Measurements from ENCODE around the gene ADGRE3. TPM values are rescaled to one million over a fixed set of nuclear protein-coding genes. Genes with fewer than 3 reads are reported as not detected.

Gene ADGRE3
- total RNA-seq, 1 donor from 2014 or later = not detected

DNA sequence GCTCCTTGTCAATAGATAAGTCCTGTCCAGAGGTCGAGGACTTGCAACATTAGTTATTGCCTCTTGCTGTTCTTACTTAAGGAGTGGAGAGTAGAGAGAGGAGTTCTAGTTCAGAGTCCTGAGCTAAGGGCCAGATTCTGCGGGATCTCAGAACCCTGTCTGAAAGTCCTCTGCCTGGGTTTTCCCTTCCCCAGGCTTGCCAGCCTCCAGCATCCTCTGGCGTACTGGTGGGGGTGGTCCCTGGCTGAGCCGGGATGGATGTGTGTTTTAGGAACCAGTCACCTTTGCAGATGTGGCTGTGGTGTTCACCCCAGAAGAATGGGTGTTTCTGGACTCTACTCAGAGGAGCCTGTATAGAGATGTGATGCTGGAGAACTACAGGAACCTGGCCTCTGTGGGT lies 41.2 kb upstream of the ADGRE3 start:
- Mint-ChIP-seq H3K4me3 (ENCODE audit: unreplicated experiment) (peak overlapping the region; percentile 56), H3K27me3 (ENCODE audit: unreplicated experiment) (peaks cover 18% of the 10 kb centered on the region), H3K4me1 (ENCODE audit: unreplicated experiment) (no peaks in the 10 kb centered on the region), H3K9me3 (ENCODE audit: unreplicated experiment) (peaks cover 71% of the 10 kb centered on the region), H3K27ac (ENCODE audit: unreplicated experiment) (no peak overlapping the region), H3K36me3 (ENCODE audit: low read depth, unreplicated experiment) (peaks cover 94% of the 10 kb centered on the region)
- DNase-seq (ENCODE audit: low spot score) = no peak
- TF ChIP-seq, protein P1, sequence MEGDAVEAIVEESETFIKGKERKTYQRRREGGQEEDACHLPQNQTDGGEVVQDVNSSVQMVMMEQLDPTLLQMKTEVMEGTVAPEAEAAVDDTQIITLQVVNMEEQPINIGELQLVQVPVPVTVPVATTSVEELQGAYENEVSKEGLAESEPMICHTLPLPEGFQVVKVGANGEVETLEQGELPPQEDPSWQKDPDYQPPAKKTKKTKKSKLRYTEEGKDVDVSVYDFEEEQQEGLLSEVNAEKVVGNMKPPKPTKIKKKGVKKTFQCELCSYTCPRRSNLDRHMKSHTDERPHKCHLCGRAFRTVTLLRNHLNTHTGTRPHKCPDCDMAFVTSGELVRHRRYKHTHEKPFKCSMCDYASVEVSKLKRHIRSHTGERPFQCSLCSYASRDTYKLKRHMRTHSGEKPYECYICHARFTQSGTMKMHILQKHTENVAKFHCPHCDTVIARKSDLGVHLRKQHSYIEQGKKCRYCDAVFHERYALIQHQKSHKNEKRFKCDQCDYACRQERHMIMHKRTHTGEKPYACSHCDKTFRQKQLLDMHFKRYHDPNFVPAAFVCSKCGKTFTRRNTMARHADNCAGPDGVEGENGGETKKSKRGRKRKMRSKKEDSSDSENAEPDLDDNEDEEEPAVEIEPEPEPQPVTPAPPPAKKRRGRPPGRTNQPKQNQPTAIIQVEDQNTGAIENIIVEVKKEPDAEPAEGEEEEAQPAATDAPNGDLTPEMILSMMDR (IDR thresholded peaks at IDR 0.05; ENCODE audit: unreplicated experiment) = no peak

DNA sequence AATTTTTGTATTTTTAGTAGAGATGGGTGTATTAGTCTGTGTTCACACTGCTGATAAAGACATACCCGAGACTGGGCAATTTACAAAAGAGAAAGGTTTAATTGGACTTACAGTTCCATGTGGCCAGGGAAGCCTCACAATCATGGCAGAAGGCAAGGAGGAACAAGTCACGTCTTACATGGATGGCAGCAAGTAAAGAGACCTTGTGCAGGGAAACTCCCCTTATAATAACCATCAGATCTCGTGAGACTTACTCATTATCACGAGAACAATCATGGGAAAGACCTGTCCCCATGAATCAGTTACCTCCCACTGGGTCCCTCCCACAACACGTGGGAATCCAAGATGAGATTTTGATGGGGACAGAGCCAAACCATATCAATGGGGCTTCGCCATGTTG lies 29.8 kb upstream of the ADGRE3 start:
- Mint-ChIP-seq H3K9me3 (ENCODE audit: unreplicated experiment) (no peaks in the 10 kb centered on the region), H3K27ac (ENCODE audit: unreplicated experiment) (no peak overlapping the region), H3K36me3 (ENCODE audit: low read depth, unreplicated experiment) (peaks cover 83% of the 10 kb centered on the region), H3K4me1 (ENCODE audit: unreplicated experiment) (no peaks in the 10 kb centered on the region), H3K27me3 (ENCODE audit: unreplicated experiment) (peaks cover 5% of the 10 kb centered on the region), H3K4me3 (ENCODE audit: unreplicated experiment) (peak overlapping the region; percentile 80)
- DNase-seq (ENCODE audit: low spot score) = no peak
- TF ChIP-seq, protein P1 (IDR thresholded peaks at IDR 0.05; ENCODE audit: unreplicated experiment) = no peak

DNA sequence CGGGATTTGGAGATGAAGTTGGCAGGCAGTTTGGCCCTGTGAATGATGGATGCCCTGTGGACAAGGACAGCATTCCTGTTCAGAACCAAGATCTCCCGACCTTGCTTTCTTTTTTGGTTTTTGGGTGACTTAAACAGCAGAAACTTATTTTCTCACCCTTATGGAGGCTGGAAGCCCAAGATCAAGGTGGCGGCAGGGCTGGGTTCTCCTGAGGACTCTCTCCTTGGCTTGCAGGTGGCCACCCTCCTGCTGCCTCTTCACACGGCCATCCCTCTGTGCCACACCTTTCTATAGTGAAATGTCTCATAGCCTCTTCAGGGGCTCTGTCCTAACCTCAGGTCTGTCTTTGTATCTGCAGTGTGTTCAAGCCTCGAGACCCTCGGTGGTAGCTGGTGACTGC lies 29.2 kb upstream of the ADGRE3 start:
- peak overlapping the region; percentile 80 for H3K4me3 Mint-ChIP-seq (ENCODE audit: unreplicated experiment)
- H3K4me1 Mint-ChIP-seq (ENCODE audit: unreplicated experiment) = no peaks in the 10 kb centered on the region
- TF ChIP-seq, protein P1 (IDR thresholded peaks at IDR 0.05; ENCODE audit: unreplicated experiment) = no peak
- peaks cover 5% of the 10 kb centered on the region for H3K27me3 Mint-ChIP-seq (ENCODE audit: unreplicated experiment)
- H3K36me3 Mint-ChIP-seq (ENCODE audit: low read depth, unreplicated experiment) = peaks cover 82% of the 10 kb centered on the region
- no peak for DNase-seq (ENCODE audit: low spot score)
- no peak overlapping the region for H3K27ac Mint-ChIP-seq (ENCODE audit: unreplicated experiment)
- H3K9me3 Mint-ChIP-seq (ENCODE audit: unreplicated experiment) = no peaks in the 10 kb centered on the region

DNA sequence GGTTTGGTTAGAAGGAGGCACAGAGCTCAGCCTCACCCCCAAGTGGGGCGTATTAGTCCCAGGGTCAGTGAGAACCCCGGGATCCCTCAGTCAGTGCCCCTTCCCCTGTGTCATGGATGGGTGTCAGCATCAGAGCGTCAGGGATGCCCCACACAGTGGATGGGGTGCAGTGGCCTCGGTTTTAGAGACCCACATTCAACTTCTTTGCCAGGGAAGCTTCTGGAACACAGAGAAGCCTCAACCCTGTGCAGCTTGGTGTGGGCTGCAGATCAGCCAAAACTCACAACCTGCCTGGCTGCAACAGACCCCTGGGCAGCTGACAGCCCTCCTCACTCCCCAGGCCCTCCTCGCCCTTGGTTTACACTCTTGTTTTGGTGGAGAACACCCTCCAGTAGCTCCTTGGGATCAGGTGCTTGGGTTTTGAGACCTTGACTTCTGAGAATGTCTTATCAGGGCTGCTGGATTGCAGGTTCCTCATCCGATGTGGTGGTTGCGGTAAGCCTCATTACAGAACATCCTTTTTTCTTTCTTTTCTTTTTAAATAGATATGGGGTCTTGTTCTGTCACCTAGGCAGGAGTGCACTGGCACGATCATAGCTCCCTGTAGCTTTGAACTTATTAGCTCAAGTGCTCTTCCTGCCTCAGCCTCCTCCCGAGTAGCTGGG lies 26.2 kb upstream of the ADGRE3 start:
- H3K4me1 Mint-ChIP-seq (ENCODE audit: unreplicated experiment) = no peaks in the 10 kb centered on the region
- H3K4me3 Mint-ChIP-seq (ENCODE audit: unreplicated experiment) = peak overlapping the region; percentile 39
- no peaks in the 10 kb centered on the region for H3K9me3 Mint-ChIP-seq (ENCODE audit: unreplicated experiment)
- TF ChIP-seq, protein P1 (IDR thresholded peaks at IDR 0.05; ENCODE audit: unreplicated experiment) = no peak
- no peak overlapping the region for H3K27ac Mint-ChIP-seq (ENCODE audit: unreplicated experiment)
- H3K36me3 Mint-ChIP-seq (ENCODE audit: low read depth, unreplicated experiment) = peaks cover 73% of the 10 kb centered on the region
- peaks cover 5% of the 10 kb centered on the region for H3K27me3 Mint-ChIP-seq (ENCODE audit: unreplicated experiment)
- no peak for DNase-seq (ENCODE audit: low spot score)

DNA sequence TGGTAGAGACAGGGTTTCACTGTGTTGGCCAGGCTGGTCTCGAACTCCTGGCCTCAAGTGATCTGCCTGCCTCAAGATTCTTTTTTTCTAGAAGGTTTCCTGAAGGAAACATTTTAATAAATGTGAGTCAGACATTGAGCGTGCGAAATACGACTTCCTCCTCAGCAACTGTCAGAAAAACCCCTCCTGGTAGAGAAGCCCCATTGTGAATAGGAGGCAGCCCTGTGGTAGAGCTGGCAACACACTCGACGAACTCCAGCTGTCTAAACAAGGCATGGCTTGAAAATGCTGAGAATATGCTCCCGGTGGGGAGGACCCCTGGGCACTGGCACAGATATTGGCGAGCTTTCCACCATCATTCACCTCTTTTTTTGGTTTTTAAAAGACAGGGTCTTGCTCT lies 25.0 kb upstream of the ADGRE3 start:
- TF ChIP-seq, protein P1 (IDR thresholded peaks at IDR 0.05; ENCODE audit: unreplicated experiment) = no peak
- H3K9me3 Mint-ChIP-seq (ENCODE audit: unreplicated experiment) = no peaks in the 10 kb centered on the region
- H3K27ac Mint-ChIP-seq (ENCODE audit: unreplicated experiment) = no peak overlapping the region
- peaks cover 64% of the 10 kb centered on the region for H3K36me3 Mint-ChIP-seq (ENCODE audit: low read depth, unreplicated experiment)
- H3K4me1 Mint-ChIP-seq (ENCODE audit: unreplicated experiment) = no peaks in the 10 kb centered on the region
- H3K27me3 Mint-ChIP-seq (ENCODE audit: unreplicated experiment) = peaks cover 5% of the 10 kb centered on the region
- DNase-seq (ENCODE audit: low spot score) = no peak
- H3K4me3 Mint-ChIP-seq (ENCODE audit: unreplicated experiment) = peak overlapping the region; percentile 79

Measured in endothelial cell (in vitro differentiated cells).